GM19035 (cell line): Measurements from ENCODE around the gene TMEM190.
"Not testable (repeated sequence)": the region's sequence is repeated elsewhere in the genome, so short reads cannot be mapped to it uniquely, and the experiment has no call there.

Source experiments
- ATAC-seq: cut with Tn5 transposase; IDR thresholded peaks from one replicate; pipeline ENCODE4 v1.9.1; 2021; ENCODE audit not compliant: unreplicated experiment

Gene TMEM190

GRCh38 chr19:55376241-55376933 is at the start of gene TMEM190:
Gene TMEM190, plus strand, starts transcription at chr19:55376826. Its CDS starts 28 bp downstream, at chr19:55376854.
- no peak for ATAC-seq

DNA sequence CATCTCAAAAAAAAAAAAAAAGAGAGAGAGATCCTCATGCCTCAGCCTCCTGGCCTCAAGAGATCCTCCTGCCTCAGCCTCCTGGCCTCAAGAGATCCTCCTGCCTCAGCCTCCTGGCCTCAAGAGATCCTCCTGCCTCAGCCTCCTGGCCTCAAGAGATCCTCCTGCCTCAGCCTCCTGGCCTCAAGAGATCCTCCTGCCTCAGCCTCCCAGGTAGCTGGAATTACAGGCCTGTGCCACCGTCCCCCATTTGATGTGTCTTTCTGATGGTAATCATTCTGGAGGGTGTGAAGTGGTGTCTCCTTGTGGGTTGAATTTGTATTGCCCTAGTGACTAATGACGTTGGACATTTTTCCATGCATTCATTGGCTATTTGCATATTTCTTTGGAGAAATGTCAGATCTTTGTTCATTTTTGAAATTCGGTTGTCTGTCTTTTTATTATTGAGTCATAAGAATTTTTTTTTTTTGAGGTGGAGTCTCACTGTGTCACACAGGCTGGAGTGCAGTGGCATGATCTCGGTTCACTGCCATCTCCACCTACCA is 47.8 kb upstream of the TMEM190 start:
- ATAC-seq = not testable (repeated sequence)

DNA sequence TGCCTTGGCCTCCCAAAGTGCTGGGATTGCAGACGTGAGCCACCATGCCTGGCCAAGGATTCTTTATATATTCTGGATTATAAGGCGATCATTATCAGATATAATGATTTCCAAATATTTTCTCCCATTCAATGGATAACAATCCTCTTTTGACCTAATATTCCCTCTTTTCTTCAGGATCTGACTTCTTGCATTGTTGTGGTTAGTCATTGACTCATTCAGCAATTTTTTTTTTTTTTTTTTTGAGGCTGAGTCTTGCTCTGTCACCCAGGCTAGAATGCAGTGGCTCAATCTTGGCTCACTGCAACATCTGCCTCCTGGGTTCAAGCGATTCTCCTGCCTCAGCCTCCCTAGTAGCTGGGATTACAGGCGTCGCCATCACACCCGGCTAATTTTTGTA is 46.8 kb upstream of the TMEM190 start:
- not testable (repeated sequence) for ATAC-seq

DNA sequence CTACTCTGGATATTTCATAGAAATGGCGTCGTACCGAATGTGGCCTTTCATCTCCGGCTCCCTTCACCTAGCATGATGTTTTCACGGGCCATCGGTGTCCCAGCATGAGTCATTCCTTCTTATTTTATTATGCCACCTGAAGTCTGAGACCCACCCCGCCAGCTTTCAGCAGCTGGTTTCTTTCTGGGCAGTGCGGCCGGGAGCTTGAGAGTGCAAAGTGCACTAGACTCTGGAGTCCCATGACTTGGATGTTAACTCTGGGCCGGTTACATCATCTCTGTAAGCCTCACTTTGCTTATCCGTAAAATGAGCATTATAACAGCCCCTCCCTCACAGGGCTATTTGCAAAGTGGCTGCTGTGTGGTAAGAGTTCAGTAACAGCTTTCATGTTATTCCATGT is 42.8 kb upstream of the TMEM190 start:
- ATAC-seq = no peak

- no peak for ATAC-seq
Observed at GRCh38 chr19:55336101-55336500, 40.5 kb upstream of the TMEM190 start.

GRCh38 chr19:55339105-55339888 is 37.3 kb upstream of the TMEM190 start, which contains the start of gene KMT5C:
Gene KMT5C, plus strand, starts transcription at chr19:55339876. Its CDS starts 2,061 bp downstream, at chr19:55341937.
- ATAC-seq = peak; percentile 82

GRCh38 chr19:55339889-55340783 is 36.5 kb upstream of the TMEM190 start:
- no peak for ATAC-seq

DNA sequence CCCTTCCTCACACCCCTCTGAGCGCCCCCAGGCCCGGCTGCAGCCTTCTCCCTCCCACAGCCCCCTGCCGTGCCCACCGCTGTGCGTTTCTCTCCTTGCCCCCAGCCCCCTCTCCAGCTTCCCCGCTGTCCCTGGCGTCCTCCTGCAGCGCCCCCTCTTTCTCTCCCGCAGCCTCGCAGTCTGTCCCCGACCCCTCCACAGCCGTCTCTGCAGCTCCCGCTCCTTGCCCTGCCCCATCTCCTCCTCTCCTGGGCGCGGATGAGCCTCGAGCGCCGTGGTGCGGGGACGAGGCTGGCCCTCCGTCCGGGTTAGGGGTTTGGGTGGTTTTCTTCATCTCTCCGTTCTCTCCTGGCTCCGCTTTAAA is 35.9 kb upstream of the TMEM190 start:
- no peak for ATAC-seq

DNA sequence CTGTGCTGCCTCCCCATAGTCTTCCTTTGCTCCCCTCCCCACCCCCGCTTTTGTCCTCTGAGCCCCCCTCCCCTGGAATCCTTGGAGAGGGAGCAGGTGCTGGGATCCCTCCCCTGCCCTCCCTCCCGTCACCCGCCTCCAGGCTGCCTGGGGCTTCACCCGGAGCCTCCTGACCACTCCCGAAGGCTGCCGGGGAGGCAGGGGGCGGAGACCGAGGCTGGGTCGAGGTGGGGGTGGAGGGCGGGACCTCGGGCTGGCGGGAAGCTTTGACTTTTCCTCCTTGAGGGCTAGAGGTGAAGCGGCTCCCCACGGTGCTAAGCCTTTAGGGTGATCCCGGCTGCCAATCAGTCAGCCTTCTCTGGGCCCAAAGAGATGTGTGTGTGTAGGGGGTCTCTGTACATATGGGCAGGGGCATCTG is 35.4 kb upstream of the TMEM190 start:
- no peak for ATAC-seq

DNA sequence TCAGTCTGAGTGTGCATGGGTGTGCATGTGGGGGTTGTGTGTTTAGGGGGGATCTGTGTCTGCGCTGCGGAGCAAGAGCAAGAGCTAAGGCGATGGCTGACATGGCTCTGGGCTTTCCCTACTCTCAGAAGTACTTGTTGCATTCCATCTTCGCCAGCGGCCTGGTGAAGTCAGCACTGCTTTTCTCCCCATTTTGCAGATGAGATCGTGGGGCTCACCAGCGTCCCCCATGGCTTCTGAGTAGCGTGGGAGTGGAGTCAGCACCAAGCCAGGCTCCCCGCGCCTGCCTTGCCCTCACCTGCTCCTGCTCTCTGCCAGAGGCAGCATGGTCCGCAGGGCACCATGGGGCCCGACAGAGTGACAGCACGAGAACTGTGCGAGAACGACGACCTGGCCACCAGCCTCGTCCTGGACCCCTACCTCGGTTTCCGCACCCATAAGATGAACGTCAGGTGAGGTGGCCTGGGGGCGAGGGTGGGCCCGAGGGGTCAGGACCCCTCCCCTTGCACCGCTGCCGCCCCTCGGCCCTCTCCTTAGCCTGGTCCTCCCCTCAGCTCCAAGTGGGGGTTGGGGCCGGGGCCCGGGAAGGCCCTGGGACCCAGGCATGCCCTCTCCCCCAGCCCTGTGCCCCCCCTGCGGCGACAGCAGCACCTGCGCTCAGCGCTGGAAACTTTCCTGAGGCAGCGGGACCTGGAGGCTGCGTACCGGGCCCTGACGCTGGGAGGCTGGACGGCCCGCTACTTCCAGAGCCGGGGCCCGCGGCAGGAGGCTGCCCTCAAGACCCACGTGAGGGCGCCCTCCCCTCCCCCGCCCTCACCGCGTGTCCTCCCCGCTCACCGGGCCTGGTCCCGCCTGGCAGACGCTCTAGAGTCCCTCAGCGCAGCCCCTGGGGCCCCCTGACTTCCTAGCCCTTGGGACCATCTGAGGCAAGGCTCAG is 34.8 kb upstream of the TMEM190 start:
- no peak for ATAC-seq

- ATAC-seq = no peak
Observed at GRCh38 chr19:55344444-55344843, 32.2 kb upstream of the TMEM190 start.

- ATAC-seq = no peak
Observed at GRCh38 chr19:55345101-55345817, 31.4 kb upstream of the TMEM190 start.

- no peak for ATAC-seq
Observed at GRCh38 chr19:55345818-55346724, 30.6 kb upstream of the TMEM190 start.

DNA sequence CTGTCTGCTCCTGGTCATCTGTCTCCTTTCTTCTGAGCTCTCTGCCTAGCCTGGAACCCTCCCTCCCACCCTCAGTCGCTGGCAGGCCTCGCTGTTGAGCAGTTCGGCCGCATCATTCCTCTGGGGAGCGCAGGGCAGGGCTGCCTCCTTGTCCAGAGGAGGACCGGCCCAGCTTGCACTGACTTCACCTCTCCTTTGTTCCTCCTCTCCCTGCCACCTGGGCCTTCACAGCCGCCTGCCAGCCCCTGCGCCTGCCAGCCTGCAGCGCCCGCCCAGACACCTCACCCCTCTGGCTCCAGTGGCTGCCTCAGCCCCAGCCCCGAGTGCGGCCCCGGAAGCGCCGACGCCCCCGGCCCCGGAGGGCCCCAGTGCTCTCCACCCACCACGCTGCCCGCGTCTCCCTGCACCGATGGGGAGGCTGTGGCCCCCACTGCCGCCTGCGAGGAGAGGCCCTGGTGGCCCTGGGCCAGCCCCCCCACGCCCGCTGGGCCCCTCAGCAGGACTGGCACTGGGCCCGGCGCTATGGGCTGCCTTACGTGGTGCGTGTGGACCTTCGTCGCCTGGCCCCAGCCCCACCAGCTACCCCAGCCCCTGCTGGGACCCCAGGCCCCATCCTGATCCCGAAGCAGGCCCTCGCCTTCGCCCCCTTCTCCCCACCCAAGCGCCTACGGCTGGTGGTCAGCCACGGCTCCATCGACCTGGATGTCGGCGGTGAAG is 29.7 kb upstream of the TMEM190 start:
- ATAC-seq = no peak

GRCh38 chr19:55347442-55348009 is 29.1 kb upstream of the TMEM190 start:
- no peak for ATAC-seq

DNA sequence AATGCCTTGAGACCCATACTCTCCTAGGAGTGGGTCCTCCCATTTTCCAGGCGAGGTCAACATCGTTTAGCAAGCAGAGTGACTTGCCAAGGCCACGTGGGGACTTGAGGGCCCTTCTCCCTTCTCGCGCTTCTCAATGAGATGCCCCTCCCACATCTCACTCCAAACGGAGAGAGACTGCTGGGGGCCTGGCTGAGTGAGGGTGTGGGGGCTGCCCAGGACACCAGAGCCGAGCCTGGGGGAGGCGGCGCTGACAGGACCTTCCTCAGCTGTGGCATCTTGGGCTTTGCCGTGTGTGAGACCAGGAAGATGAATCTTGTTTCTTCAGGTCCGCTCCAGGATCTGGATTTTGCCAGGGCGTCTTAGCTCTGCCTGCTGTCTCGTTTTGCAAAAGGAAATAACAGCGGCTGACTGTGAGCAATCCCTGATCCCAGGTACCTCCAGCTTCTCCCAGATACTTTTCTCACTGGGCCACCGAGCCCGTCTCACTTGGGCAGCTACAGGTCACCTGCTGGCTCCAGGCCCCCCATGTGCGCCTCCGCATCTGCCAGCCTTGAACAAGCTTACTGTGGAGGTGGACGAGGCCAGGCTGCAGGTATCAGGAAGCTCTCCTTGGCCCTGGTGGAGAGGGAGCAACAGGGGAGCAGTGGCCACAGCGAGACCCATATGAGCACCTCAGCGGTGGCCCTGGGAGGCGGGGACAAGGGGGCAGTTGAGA is 28.1 kb upstream of the TMEM190 start:
- no peak for ATAC-seq
